ENCODE data around the gene ARHGAP28. TPM values are rescaled to one million over a fixed set of nuclear protein-coding genes. Genes with fewer than 3 reads are reported as not detected.

The ARHGAP28 gene
- total RNA-seq, 2 donors from 2014 or later: not detected

- ATAC-seq (replicated peaks in 1 of 2): no peak
- Mint-ChIP-seq H3K9me3 (peaks cover 0 to 2% of the 10 kb centered on the region in 2 donors), H3K4me1 (ENCODE audit: low read depth) (no peaks in the 10 kb centered on the region), H3K27me3 (ENCODE audit: low read depth) (peaks cover 1% of the 10 kb centered on the region), H3K36me3 (ENCODE audit: insufficient read depth in 2 of 2) (no peaks in the 10 kb centered on the region), H3K27ac (no peak overlapping the region), H3K4me3 (no peak overlapping the region)
- no peak for DNase-seq
Measured at GRCh38 chr18:6943143-6943542, 213.6 kb downstream of the ARHGAP28 start.

- H3K27ac Mint-ChIP-seq: no peak overlapping the region
- H3K27me3 Mint-ChIP-seq (ENCODE audit: low read depth): no peaks in the 10 kb centered on the region
- H3K4me1 Mint-ChIP-seq (ENCODE audit: low read depth): no peaks in the 10 kb centered on the region
- ATAC-seq (replicated peaks in 1 of 2): no peak
- H3K4me3 Mint-ChIP-seq: no peak overlapping the region
- no peak for DNase-seq
- H3K9me3 Mint-ChIP-seq: peaks cover 3 to 5% of the 10 kb centered on the region in 2 donors
- H3K36me3 Mint-ChIP-seq (ENCODE audit: insufficient read depth in 2 of 2): no peaks in the 10 kb centered on the region
Measured at GRCh38 chr18:6947338-6948030, 218.0 kb downstream of the ARHGAP28 start.

- no peak overlapping the region for H3K4me3 Mint-ChIP-seq
- ATAC-seq (replicated peaks in 1 of 2): no peak
- peaks cover 3 to 5% of the 10 kb centered on the region in 2 donors for H3K9me3 Mint-ChIP-seq
- H3K4me1 Mint-ChIP-seq (ENCODE audit: low read depth): no peaks in the 10 kb centered on the region
- no peaks in the 10 kb centered on the region for H3K36me3 Mint-ChIP-seq (ENCODE audit: insufficient read depth in 2 of 2)
- H3K27me3 Mint-ChIP-seq (ENCODE audit: low read depth): no peaks in the 10 kb centered on the region
- no peak overlapping the region for H3K27ac Mint-ChIP-seq
- DNase-seq: no peak
Measured at GRCh38 chr18:6948281-6949055, 219.0 kb downstream of the ARHGAP28 start.

GRCh38 chr18:6949800-6950586 is 220.5 kb downstream of the ARHGAP28 start:
- Mint-ChIP-seq H3K4me1 (ENCODE audit: low read depth) (no peaks in the 10 kb centered on the region), H3K4me3 (no peak overlapping the region), H3K36me3 (ENCODE audit: insufficient read depth in 2 of 2) (no peaks in the 10 kb centered on the region), H3K27ac (no peak overlapping the region), H3K27me3 (ENCODE audit: low read depth) (no peaks in the 10 kb centered on the region), H3K9me3 (peaks cover 3 to 5% of the 10 kb centered on the region in 2 donors)
- DNase-seq: no peak
- no peak for ATAC-seq (replicated peaks in 1 of 2)

GRCh38 chr18:6950641-6951040 is 221.1 kb downstream of the ARHGAP28 start:
- Mint-ChIP-seq H3K27me3 (ENCODE audit: low read depth) (no peaks in the 10 kb centered on the region), H3K27ac (no peak overlapping the region), H3K4me1 (ENCODE audit: low read depth) (no peaks in the 10 kb centered on the region), H3K9me3 (peaks cover 3 to 5% of the 10 kb centered on the region in 2 donors), H3K36me3 (ENCODE audit: insufficient read depth in 2 of 2) (no peaks in the 10 kb centered on the region), H3K4me3 (no peak overlapping the region)
- ATAC-seq (replicated peaks in 1 of 2): no peak
- no peak for DNase-seq

GRCh38 chr18:6951336-6952090 is 222.0 kb downstream of the ARHGAP28 start:
- Mint-ChIP-seq H3K27ac (no peak overlapping the region), H3K27me3 (ENCODE audit: low read depth) (no peaks in the 10 kb centered on the region), H3K4me3 (no peak overlapping the region), H3K4me1 (ENCODE audit: low read depth) (no peaks in the 10 kb centered on the region), H3K36me3 (ENCODE audit: insufficient read depth in 2 of 2) (no peaks in the 10 kb centered on the region), H3K9me3 (peaks cover 2 to 5% of the 10 kb centered on the region in 2 donors)
- no peak for DNase-seq
- no peak for ATAC-seq (replicated peaks in 1 of 2)

- no peaks in the 10 kb centered on the region for H3K27me3 Mint-ChIP-seq (ENCODE audit: low read depth)
- no peak overlapping the region for H3K4me3 Mint-ChIP-seq
- no peaks in the 10 kb centered on the region for H3K36me3 Mint-ChIP-seq (ENCODE audit: insufficient read depth in 2 of 2)
- peaks cover 2 to 5% of the 10 kb centered on the region in 2 donors for H3K9me3 Mint-ChIP-seq
- DNase-seq (no peak), ATAC-seq (replicated peaks in 1 of 2) (no peak)
- H3K27ac Mint-ChIP-seq: no peak overlapping the region
- no peaks in the 10 kb centered on the region for H3K4me1 Mint-ChIP-seq (ENCODE audit: low read depth)
Measured at GRCh38 chr18:6954501-6954900, 225.0 kb downstream of the ARHGAP28 start.

- DNase-seq (no peak), ATAC-seq (replicated peaks in 1 of 2) (no peak)
- Mint-ChIP-seq H3K27me3 (ENCODE audit: low read depth) (no peaks in the 10 kb centered on the region), H3K36me3 (ENCODE audit: insufficient read depth in 2 of 2) (no peaks in the 10 kb centered on the region), H3K4me3 (no peak overlapping the region), H3K4me1 (ENCODE audit: low read depth) (no peaks in the 10 kb centered on the region), H3K9me3 (peaks cover 3 to 7% of the 10 kb centered on the region in 2 donors), H3K27ac (no peak overlapping the region)
Measured at GRCh38 chr18:6955304-6955703, 225.8 kb downstream of the ARHGAP28 start.

- Mint-ChIP-seq H3K4me3 (no peak overlapping the region), H3K4me1 (ENCODE audit: low read depth) (no peaks in the 10 kb centered on the region), H3K27me3 (ENCODE audit: low read depth) (no peaks in the 10 kb centered on the region), H3K9me3 (peaks cover 4 to 7% of the 10 kb centered on the region in 2 donors), H3K27ac (no peak overlapping the region), H3K36me3 (ENCODE audit: insufficient read depth in 2 of 2) (no peaks in the 10 kb centered on the region)
- ATAC-seq (replicated peaks in 1 of 2) (no peak), DNase-seq (no peak)
Measured at GRCh38 chr18:6956495-6956894, 227.0 kb downstream of the ARHGAP28 start.

- H3K36me3 Mint-ChIP-seq (ENCODE audit: insufficient read depth in 2 of 2): no peaks in the 10 kb centered on the region
- H3K27ac Mint-ChIP-seq: no peak overlapping the region
- H3K27me3 Mint-ChIP-seq (ENCODE audit: low read depth): no peaks in the 10 kb centered on the region
- no peak overlapping the region for H3K4me3 Mint-ChIP-seq
- peaks cover 2 to 3% of the 10 kb centered on the region in 2 donors for H3K9me3 Mint-ChIP-seq
- DNase-seq: no peak
- ATAC-seq (replicated peaks in 1 of 2): no peak
- H3K4me1 Mint-ChIP-seq (ENCODE audit: low read depth): no peaks in the 10 kb centered on the region
Measured at GRCh38 chr18:6956999-6957398, 227.5 kb downstream of the ARHGAP28 start.

- no peak overlapping the region for H3K27ac Mint-ChIP-seq
- no peak overlapping the region for H3K4me3 Mint-ChIP-seq
- H3K9me3 Mint-ChIP-seq: peaks cover 2 to 3% of the 10 kb centered on the region in 2 donors
- H3K27me3 Mint-ChIP-seq (ENCODE audit: low read depth): no peaks in the 10 kb centered on the region
- no peak for ATAC-seq (replicated peaks in 1 of 2)
- H3K36me3 Mint-ChIP-seq (ENCODE audit: insufficient read depth in 2 of 2): no peaks in the 10 kb centered on the region
- no peak for DNase-seq
- H3K4me1 Mint-ChIP-seq (ENCODE audit: low read depth): no peaks in the 10 kb centered on the region
Measured at GRCh38 chr18:6959110-6959509, 229.6 kb downstream of the ARHGAP28 start.

GRCh38 chr18:6960124-6960523 is 230.6 kb downstream of the ARHGAP28 start:
- H3K4me3 Mint-ChIP-seq: no peak overlapping the region
- no peak for ATAC-seq (replicated peaks in 1 of 2)

More at GRCh38 chr18:6960124-6960523, 230.6 kb downstream of the ARHGAP28 start:
- H3K4me1 Mint-ChIP-seq (ENCODE audit: low read depth): no peaks in the 10 kb centered on the region
- H3K27me3 Mint-ChIP-seq (ENCODE audit: low read depth): no peaks in the 10 kb centered on the region
- no peak overlapping the region for H3K27ac Mint-ChIP-seq
- H3K36me3 Mint-ChIP-seq (ENCODE audit: insufficient read depth in 2 of 2): no peaks in the 10 kb centered on the region
- H3K9me3 Mint-ChIP-seq: peaks cover 2 to 3% of the 10 kb centered on the region in 2 donors
- DNase-seq: no peak

Data from activated T-cell treated with anti-CD3 and anti-CD28 coated beads, Interleukin-2, amount 50 U/mL, for 72 hours (primary cell).